Stomach smooth muscle (tissue), 2 donors: Measurements from ENCODE around the gene CBX4.

Experiments used
- H3K27ac ChIP-seq: one replicate; pipeline ENCODE4 v1.7.0; 2013; ENCODE audit warnings: mild to moderate bottlenecking, low read length, inconsistent platforms
- H3K27me3 ChIP-seq, 2 donors: one replicate each; pipeline ENCODE4 v1.7.0; 2013; ENCODE audit warnings: low read length in 2 of 2; ENCODE audit not compliant: insufficient read depth in 2 of 2, control insufficient read depth in 1 of 2
- H3K36me3 ChIP-seq, 2 donors: one replicate each; pipeline ENCODE4 v1.7.0; 2013; ENCODE audit warnings: low read length in 2 of 2; ENCODE audit not compliant: control insufficient read depth in 2 of 2, insufficient read depth in 2 of 2
- H3K4me1 ChIP-seq: one replicate; pipeline ENCODE4 v1.7.0; 2013; ENCODE audit warnings: low read length; ENCODE audit not compliant: control insufficient read depth, insufficient read depth
- H3K4me3 ChIP-seq, 2 donors: one replicate each; pipeline ENCODE4 v1.7.0; 2013; ENCODE audit warnings: low read length in 2 of 2
- H3K9ac ChIP-seq, 2 donors: one replicate each; pipeline ENCODE4 v1.7.0; 2013; ENCODE audit warnings: low read length in 2 of 2, mild to moderate bottlenecking in 1 of 2
- H3K9me3 ChIP-seq, 2 donors: one replicate each; pipeline ENCODE4 v1.7.0; 2013; ENCODE audit warnings: low read length in 2 of 2; ENCODE audit not compliant: control insufficient read depth in 2 of 2
- donor health status: healthy.
- donor health status: Pancreatic carcinoma.

CBX4 gene

DNA sequence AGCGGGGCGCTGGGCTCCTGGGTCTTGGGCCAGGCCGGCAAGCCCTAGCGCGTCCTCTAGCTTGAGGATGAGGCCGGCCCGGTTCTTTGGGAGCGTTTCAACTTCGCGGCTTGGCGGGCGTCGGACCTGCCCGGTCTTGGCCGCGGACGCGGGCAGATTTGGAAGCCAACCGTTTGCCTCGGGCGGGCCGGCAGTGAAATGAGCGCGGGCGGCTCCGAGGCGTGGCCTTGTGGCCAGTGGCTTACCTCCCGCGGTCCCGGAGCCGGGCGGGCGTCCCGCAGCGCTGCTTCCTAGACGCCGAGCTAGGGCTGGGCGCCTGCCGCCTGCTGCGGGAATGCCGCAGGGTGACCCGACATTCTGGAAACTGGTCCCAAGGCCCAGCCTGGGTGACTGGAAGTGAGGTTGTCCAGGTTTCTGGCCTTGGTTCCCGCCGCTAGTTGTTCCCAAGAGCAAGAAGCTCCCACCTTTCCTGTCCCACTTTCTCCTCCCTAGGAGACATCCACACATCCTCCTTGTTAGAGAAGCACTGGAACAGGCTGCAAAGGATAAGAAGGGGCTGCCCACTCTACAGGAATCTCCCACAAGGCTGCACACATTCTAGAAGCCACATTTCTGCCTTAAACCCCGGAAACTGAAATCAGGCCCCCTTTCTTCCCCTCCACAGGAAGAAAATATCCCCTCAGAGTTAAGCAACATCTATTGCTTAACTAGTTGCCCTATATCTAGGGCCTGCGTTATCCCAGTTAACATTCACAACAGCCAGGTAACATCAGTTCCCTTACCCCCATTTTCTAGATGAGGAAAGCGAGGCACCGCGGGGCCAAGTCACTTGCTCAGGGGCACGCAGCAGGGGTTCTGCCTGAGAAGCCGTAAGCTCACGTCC lies 37.8 kb downstream of the CBX4 start:
- Histone ChIP-seq H3K36me3 (no peaks in the 10 kb centered on the region), H3K27ac (no peak overlapping the region), H3K9me3 (no peaks in the 10 kb centered on the region), H3K4me1 (peaks cover 30% of the 10 kb centered on the region), H3K4me3 (no peak overlapping the region), H3K9ac (no peak overlapping the region), H3K27me3 (peaks cover 82 to 87% of the 10 kb centered on the region in 2 donors)

DNA sequence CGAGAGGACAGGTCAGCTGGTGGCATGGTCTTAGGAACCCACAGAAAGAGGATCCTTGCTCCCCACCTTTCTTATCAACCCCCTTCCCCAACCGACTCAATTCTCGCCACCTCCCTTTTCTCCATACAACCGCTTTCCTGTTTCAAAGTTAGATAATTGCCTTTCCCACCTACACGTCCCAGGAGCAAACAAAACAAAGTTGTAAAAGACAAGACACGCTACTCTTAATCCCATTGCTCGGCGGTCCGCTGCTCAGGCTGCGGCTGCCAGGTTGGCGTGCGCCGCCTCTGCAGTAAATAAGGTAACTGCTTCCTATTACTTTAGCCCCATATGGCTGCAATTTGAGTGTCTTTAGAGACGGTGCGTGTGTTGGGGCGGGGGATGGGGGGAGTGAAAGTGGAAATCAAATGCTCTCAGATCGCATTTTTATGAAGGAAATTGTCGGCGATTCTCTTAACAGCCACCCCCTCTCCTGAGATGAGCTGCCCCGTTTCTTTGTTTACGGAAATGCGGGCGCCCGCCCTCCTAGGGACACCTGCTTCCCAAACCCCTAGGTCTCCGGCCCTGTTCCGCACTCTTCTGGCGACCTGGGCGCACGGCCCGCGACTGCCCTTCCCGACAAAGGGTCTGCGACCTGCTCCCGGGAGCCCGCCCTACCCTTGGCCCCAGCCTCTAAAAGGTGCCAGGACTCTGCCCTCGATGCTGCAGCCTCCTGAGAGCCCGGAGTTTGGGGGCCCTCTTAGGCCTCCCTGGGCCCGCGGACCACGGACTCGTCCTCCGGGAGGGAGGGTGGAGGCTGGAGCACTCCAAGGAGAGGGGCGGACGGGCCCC lies 38.7 kb downstream of the CBX4 start:
- no peaks in the 10 kb centered on the region for H3K9me3 ChIP-seq
- H3K27ac ChIP-seq: no peak overlapping the region
- no peaks in the 10 kb centered on the region for H3K36me3 ChIP-seq
- H3K4me1 ChIP-seq: peaks cover 37% of the 10 kb centered on the region
- peaks cover 73 to 79% of the 10 kb centered on the region in 2 donors for H3K27me3 ChIP-seq
- no peak overlapping the region for H3K4me3 ChIP-seq
- no peak overlapping the region for H3K9ac ChIP-seq

DNA sequence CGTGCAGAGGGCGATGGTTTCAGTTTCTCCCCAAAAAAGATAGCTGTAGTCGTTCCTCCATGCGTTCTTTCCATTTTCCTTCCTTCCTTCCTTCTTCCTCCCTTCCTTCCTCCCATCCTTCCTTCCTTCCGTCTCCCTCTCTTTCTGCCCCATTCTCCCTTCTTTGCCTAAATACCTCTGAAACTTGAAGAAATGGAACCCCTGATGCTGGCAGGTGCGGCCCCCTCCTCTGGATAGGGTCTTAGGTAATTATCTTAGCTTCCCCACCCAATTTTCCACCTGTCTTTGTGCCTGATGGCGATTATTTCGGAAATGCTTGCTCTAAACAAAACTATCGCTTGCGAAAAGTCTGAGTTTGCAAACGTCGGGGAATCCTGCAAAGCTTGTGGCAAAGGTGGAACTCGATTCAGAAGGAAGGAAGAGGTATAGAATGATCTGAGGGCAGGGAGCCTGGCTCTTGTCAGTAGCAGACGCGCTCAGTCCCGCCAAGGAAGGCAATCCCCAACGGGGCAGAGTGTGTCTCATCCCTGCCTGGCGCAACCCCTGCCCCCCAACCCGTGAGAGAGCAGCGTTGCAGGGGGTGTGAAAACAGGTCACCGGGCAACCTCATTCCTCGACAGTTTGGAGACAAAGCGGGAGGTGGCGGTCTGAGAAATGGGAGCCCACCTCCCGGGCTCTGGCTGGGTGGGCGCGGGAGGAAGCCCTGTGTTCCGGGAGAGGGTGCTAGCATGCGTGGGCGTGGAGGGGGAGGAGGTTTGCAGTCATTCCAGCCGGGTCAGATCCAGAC lies 39.5 kb downstream of the CBX4 start:
- H3K27me3 ChIP-seq: peaks cover 65 to 70% of the 10 kb centered on the region in 2 donors
- H3K27ac ChIP-seq: no peak overlapping the region
- no peaks in the 10 kb centered on the region for H3K9me3 ChIP-seq
- no peak overlapping the region for H3K4me3 ChIP-seq
- peaks cover 40% of the 10 kb centered on the region for H3K4me1 ChIP-seq
- H3K36me3 ChIP-seq: no peaks in the 10 kb centered on the region
- no peak overlapping the region for H3K9ac ChIP-seq

DNA sequence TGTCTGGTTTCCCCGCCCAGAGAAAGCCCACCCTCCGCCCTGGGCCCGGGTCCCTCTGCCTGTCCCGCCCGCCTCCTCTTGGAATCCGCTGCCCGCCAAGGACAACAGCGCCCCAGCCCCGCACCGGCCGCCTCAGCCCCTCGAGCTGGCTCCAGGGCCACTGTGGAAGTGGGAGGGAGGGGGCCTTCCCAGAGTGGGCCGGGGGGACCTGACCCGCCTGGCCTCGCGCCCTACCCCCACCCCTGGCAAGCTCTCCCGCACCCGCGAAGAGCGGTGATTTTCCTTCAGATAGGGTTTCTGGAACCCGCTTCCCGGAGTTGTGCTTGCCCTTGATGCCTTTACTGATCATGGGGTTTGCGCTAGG lies 40.1 kb downstream of the CBX4 start:
- Histone ChIP-seq H3K9me3 (no peaks in the 10 kb centered on the region), H3K36me3 (peaks cover 0 to 3% of the 10 kb centered on the region in 2 donors), H3K27me3 (peaks cover 60 to 65% of the 10 kb centered on the region in 2 donors), H3K4me1 (peaks cover 40% of the 10 kb centered on the region), H3K9ac (no peak overlapping the region), H3K4me3 (no peak overlapping the region), H3K27ac (no peak overlapping the region)

DNA sequence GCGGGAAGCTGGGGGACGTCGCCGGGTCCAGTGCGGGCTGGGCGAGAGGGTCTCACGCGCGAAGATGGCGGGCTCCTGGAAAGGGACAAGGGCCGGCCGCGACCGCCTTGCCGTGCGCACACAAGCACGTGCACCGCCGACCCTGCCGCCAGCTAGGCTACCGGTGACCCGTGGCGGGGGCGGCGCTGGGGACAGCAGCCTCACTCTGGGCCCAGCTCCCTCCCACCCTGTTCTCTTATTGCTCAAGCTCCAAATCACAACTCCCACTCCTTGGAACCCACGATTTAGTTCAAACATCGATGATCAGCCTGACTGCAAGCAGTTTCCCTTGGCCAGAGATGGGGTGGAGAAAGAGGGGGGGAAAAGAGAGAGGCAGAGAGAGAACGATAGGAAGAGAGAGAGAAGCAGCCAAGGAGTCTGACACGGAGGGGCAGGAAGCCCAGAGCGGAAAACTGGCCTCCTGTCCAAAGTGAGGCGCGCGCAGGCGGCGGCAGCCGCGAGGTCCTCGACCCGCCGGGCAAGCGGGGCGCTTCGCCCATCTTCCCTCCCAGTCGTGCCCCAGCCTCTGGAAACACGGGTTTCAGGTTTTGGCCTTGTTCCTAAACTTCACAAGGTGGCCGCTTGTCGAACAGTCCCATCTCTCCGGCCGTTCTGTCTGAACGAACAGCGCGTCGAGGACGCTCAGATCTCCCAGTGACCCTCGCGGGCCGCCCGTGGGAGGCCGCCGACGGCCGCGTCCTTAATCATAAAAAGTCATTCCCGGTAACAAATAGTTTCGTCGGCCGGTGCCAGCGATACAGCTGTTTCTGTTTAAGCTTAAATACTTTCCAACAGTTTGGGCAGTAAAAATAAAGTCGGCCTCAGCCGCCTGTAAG lies 40.7 kb downstream of the CBX4 start:
- Histone ChIP-seq H3K27ac (no peak overlapping the region), H3K4me3 (peak overlapping the region in 1 of 2 donors; percentile 35), H3K4me1 (peaks cover 44% of the 10 kb centered on the region), H3K9me3 (no peaks in the 10 kb centered on the region), H3K9ac (no peak overlapping the region), H3K27me3 (peaks cover 57 to 59% of the 10 kb centered on the region in 2 donors), H3K36me3 (peaks cover 0 to 3% of the 10 kb centered on the region in 2 donors)

DNA sequence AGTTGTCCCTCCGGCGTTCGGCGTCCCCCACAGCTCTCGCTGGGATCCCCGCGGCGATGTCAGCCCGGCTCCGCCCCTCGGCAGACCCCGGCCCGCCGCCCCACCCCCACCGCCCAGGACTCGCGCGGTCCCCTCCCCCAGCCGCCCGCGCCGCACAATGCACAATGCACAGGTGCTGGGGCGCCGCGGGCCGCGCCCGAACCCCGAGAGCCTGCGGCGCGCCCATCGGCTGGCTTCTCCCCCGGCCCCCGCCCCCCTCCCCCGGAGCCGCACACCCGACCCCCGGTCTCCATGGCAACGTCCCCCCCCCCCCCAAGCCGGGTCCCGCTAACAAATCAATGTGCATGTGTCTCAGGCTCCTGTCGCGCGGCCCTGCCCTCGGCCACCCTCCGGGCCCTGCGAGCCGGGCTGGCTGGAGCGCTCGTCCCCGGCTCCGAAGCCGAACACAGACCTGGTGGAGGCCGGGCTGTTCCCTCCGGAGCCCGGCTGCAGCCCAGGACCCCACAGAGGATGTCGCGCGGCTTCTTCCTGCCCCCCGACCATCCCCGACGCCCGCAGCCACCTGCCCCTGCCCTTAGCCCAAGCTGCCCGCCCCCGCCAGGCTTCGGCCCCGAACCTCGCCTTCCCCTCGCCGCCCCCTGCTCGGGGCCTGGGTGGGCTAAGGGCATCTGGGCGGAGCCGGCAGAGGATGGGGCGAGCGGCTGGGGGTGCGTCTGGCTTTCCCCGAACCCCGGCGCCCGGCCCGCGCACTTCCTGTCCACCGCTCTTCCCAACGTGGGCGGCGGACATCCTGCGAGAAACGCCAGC lies 41.5 kb downstream of the CBX4 start:
- no peaks in the 10 kb centered on the region for H3K9me3 ChIP-seq
- peaks cover 0 to 3% of the 10 kb centered on the region in 2 donors for H3K36me3 ChIP-seq
- H3K9ac ChIP-seq: no peak overlapping the region
- H3K27me3 ChIP-seq: peaks cover 53 to 57% of the 10 kb centered on the region in 2 donors
- H3K4me3 ChIP-seq: peak overlapping the region; percentile 43 to 59
- no peak overlapping the region for H3K27ac ChIP-seq
- H3K4me1 ChIP-seq: peaks cover 47% of the 10 kb centered on the region

DNA sequence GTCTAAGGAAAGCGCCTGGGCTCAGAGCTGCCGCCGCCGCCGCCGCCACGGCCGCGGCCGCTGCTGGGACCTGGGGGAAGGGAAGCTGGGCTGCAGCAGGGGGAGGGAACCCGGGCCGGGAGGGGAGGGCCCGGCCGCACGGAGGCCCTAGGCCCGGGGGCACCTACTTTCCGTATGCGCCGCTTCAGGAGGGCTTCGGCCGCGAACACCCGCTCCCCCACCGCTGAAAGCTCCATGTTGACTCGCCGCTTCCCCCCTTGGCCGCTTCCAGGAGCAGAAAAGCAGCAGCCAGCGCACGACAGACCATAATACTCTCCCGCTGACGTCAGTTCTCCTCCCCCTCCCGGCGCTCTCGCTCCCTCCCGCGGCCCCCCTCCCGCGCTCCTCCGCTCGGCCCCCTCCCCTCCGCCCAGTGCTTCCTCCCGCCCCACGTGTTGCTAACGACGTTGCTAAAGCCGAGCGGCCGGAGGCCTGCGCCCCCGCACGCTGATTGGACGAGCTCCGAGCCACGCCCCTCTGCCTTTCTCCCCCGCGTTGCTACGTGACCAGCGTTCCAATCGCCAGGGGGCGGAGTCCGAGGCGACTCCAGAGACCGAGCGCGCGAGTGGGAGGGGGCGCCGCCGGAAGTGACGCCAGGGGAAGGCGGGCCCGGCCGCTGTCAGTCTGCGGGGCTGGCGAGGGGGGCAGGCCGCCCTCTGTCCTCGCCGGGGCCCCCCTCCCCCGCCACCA lies 42.3 kb downstream of the CBX4 start, which contains the start of gene CBX8:
Gene CBX8 (minus strand): TSS at position 315 of the 729 bp plus-strand sequence. CDS start 79 bp downstream, at position 236.
- H3K27me3 ChIP-seq: peaks cover 51 to 55% of the 10 kb centered on the region in 2 donors
- H3K27ac ChIP-seq: peak within 1 kb of the TSS; percentile 64
- H3K9me3 ChIP-seq: no peaks in the 10 kb centered on the region

DNA sequence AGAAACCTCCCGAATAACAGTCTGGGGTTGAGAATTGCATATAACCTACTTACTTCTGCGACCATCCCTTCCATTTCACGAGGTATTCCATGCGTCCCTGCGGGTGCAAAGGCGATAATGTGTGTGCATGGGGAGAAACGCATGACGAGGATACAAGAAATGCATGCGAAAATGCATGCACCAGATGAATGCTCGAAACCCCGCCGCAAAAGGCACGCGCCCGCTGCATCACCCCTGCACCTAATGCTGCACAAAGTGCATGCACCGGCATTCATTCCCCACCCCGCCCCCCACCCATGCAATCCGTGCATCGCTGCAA lies 42.8 kb downstream of the CBX4 start:
- Histone ChIP-seq H3K27me3 (peaks cover 51 to 55% of the 10 kb centered on the region in 2 donors), H3K36me3 (peaks cover 0 to 3% of the 10 kb centered on the region in 2 donors), H3K9ac (peak overlapping the region in 1 of 2 donors; percentile 35), H3K4me3 (peak overlapping the region; percentile 58 to 78), H3K4me1 (peaks cover 45% of the 10 kb centered on the region), H3K9me3 (no peaks in the 10 kb centered on the region), H3K27ac (peak overlapping the region; percentile 64)

More for the DNA sequence above, 42.3 kb downstream of the CBX4 start, which contains the start of gene CBX8:
- H3K4me3 ChIP-seq: peak within 1 kb of the TSS; percentile 58 to 78
- peaks cover 45% of the 10 kb centered on the region for H3K4me1 ChIP-seq
- H3K36me3 ChIP-seq: peaks cover 0 to 3% of the 10 kb centered on the region in 2 donors
- H3K9ac ChIP-seq: peak within 1 kb of the TSS; percentile 35 to 76
